Measurements from ENCODE around the gene PTPRD. TPM values are rescaled to one million over a fixed set of nuclear protein-coding genes. Genes with fewer than 3 reads are reported as not detected.

The PTPRD gene
- total RNA-seq, 1 experiment from 2014 or later: not detected

DNA sequence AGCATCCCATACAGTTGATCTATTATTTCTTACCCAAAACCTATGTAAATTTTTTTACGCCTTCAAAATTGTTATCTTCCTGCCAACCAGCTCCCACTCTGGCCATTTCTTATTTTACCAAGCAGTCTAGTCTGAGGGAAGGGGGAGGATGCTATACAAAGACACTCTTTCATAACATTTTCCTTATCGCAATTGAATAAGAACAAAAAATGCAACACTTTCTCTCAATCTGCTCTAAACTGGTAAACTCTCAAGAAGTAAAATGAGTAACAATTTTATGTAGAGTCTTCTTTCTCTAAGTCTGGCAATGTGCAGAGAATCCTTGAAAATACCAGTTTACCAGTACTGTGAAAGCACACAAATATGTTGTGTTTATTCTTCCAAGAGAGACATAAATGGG is 1216.3 kb downstream of the PTPRD start:
- ChIA-PET POLR2A (no interaction called here), CTCF (no interaction called here)
- intact Hi-C loops (cut with micrococcal nuclease; ENCODE audit: unreplicated experiment) (no loop called here), in situ Hi-C loops (cut with HindIII; ENCODE audit: low pct_unique_long_range_greater_than_20kb, low sequenced_read_pairs) (no loop called here)
- BruUV-seq (replicated peaks): no TSS peak
- TF ChIP-seq TCF7L2 (IDR thresholded peaks at IDR 0.05; ENCODE audit: low read depth, low read length) (no peak), SIN3A (IDR thresholded peaks at IDR 0.05; ENCODE audit: borderline replicate concordance, insufficient read depth, low read depth, low read length) (no peak), POLR2AphosphoS5 (IDR thresholded peaks at IDR 0.05; ENCODE audit: low read depth, low read length) (no peak)
- TF ChIP-seq, protein P1, sequence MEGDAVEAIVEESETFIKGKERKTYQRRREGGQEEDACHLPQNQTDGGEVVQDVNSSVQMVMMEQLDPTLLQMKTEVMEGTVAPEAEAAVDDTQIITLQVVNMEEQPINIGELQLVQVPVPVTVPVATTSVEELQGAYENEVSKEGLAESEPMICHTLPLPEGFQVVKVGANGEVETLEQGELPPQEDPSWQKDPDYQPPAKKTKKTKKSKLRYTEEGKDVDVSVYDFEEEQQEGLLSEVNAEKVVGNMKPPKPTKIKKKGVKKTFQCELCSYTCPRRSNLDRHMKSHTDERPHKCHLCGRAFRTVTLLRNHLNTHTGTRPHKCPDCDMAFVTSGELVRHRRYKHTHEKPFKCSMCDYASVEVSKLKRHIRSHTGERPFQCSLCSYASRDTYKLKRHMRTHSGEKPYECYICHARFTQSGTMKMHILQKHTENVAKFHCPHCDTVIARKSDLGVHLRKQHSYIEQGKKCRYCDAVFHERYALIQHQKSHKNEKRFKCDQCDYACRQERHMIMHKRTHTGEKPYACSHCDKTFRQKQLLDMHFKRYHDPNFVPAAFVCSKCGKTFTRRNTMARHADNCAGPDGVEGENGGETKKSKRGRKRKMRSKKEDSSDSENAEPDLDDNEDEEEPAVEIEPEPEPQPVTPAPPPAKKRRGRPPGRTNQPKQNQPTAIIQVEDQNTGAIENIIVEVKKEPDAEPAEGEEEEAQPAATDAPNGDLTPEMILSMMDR (IDR thresholded peaks at IDR 0.05): no peak
- TF ChIP-seq, protein P2, sequence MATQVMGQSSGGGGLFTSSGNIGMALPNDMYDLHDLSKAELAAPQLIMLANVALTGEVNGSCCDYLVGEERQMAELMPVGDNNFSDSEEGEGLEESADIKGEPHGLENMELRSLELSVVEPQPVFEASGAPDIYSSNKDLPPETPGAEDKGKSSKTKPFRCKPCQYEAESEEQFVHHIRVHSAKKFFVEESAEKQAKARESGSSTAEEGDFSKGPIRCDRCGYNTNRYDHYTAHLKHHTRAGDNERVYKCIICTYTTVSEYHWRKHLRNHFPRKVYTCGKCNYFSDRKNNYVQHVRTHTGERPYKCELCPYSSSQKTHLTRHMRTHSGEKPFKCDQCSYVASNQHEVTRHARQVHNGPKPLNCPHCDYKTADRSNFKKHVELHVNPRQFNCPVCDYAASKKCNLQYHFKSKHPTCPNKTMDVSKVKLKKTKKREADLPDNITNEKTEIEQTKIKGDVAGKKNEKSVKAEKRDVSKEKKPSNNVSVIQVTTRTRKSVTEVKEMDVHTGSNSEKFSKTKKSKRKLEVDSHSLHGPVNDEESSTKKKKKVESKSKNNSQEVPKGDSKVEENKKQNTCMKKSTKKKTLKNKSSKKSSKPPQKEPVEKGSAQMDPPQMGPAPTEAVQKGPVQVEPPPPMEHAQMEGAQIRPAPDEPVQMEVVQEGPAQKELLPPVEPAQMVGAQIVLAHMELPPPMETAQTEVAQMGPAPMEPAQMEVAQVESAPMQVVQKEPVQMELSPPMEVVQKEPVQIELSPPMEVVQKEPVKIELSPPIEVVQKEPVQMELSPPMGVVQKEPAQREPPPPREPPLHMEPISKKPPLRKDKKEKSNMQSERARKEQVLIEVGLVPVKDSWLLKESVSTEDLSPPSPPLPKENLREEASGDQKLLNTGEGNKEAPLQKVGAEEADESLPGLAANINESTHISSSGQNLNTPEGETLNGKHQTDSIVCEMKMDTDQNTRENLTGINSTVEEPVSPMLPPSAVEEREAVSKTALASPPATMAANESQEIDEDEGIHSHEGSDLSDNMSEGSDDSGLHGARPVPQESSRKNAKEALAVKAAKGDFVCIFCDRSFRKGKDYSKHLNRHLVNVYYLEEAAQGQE (IDR thresholded peaks at IDR 0.05; ENCODE audit: insufficient read depth in 1 of 2, low read depth in 2 of 2, low read length in 1 of 2): no peak
- Histone ChIP-seq H3K27me3 (ENCODE audit: control insufficient read depth, insufficient read depth, low read length) (no peaks in the 10 kb centered on the region), H3K4me1 (ENCODE audit: control insufficient read depth, insufficient read depth, low read length) (no peaks in the 10 kb centered on the region), H3K36me3 (ENCODE audit: control insufficient read depth, insufficient read depth, low read length) (no peaks in the 10 kb centered on the region), H3K9me3 (ENCODE audit: control insufficient read depth, insufficient read depth, low read depth, low read length) (no peaks in the 10 kb centered on the region), H3K4me3 (ENCODE audit: low read depth in 2 of 2, low read length in 2 of 2) (no peak overlapping the region), H3K27ac (ENCODE audit: low read length) (no peak overlapping the region)
- DNase-seq (ENCODE audit: low read depth, low spot score): no peak
- ATAC-seq: no peak

DNA sequence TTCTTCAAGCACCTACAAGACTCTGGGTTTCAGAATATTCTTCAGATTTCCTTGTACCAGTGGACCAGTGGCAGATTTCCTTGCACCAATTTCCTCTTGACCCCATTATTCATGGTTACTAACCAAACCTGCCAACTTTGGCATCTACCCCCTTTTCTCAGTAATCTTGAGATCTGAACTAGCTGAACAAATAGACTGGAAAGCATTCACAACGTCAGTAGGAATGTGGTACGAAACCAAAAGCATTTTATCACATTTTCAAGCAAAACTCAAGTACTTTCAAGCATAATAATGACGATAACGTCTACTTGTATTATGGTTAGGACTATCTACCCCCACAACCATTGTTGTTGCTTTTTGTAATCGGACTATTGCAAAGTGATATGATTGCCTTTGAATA is 1217.3 kb downstream of the PTPRD start:
- no peak for ATAC-seq
- no peaks in the 10 kb centered on the region for H3K36me3 ChIP-seq (ENCODE audit: control insufficient read depth, insufficient read depth, low read length)
- no peaks in the 10 kb centered on the region for H3K9me3 ChIP-seq (ENCODE audit: control insufficient read depth, insufficient read depth, low read depth, low read length)
- no peaks in the 10 kb centered on the region for H3K4me1 ChIP-seq (ENCODE audit: control insufficient read depth, insufficient read depth, low read length)
- H3K27ac ChIP-seq (ENCODE audit: low read length): no peak overlapping the region
- BruUV-seq (replicated peaks): no TSS peak
- intact Hi-C loops (cut with micrococcal nuclease; ENCODE audit: unreplicated experiment) (no loop called here), in situ Hi-C loops (cut with HindIII; ENCODE audit: low pct_unique_long_range_greater_than_20kb, low sequenced_read_pairs) (no loop called here)
- H3K27me3 ChIP-seq (ENCODE audit: control insufficient read depth, insufficient read depth, low read length): no peaks in the 10 kb centered on the region
- H3K4me3 ChIP-seq (ENCODE audit: low read depth in 2 of 2, low read length in 2 of 2): no peak overlapping the region
- TF ChIP-seq POLR2AphosphoS5 (IDR thresholded peaks at IDR 0.05; ENCODE audit: low read depth, low read length) (no peak), TCF7L2 (IDR thresholded peaks at IDR 0.05; ENCODE audit: low read depth, low read length) (no peak), SIN3A (IDR thresholded peaks at IDR 0.05; ENCODE audit: borderline replicate concordance, insufficient read depth, low read depth, low read length) (no peak)
- TF ChIP-seq, protein P1 (IDR thresholded peaks at IDR 0.05): no peak
- TF ChIP-seq, protein P2 (IDR thresholded peaks at IDR 0.05; ENCODE audit: insufficient read depth in 1 of 2, low read depth in 2 of 2, low read length in 1 of 2): no peak
- no peak for DNase-seq (ENCODE audit: low read depth, low spot score)
- POLR2A ChIA-PET: no interaction called here
- CTCF ChIA-PET: no interaction called here
